ACHN (cell line): ENCODE data around the gene FAM171A1.

ENCODE experiments used
- DNase-seq: peaks from one replicate; pipeline ENCODE4 v3.0.0-alpha.2; 2015
- in situ Hi-C: cut with HindIII; loops from 2 replicates; pipeline ENCODE4 v1.10.0; 2017; ENCODE audit warnings: low sequenced_read_pairs, low pct_ligation_motif_present, low pct_unique_long_range_greater_than_20kb

The FAM171A1 gene

DNA sequence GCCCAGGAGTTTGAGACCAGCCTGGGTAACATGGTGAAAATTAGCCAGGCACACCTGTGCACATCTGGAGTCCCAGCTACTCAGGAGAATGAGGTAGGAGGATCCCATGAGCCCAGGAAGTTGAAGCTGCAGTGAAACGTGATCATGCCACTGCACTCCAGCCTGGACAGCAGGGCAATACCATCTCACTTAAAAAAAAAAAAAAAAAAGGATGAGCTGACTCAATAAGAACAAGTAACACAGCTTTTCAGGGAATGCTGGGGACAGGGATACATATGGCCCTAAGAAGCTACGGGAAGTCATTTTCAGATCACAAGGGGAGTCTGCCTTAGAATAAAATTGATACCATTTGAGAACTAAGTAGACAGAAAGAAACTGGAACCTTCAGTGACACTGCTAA, 41.7 kb downstream of the FAM171A1 start:
- no peak for DNase-seq
- in situ Hi-C loops = no loop called here

DNA sequence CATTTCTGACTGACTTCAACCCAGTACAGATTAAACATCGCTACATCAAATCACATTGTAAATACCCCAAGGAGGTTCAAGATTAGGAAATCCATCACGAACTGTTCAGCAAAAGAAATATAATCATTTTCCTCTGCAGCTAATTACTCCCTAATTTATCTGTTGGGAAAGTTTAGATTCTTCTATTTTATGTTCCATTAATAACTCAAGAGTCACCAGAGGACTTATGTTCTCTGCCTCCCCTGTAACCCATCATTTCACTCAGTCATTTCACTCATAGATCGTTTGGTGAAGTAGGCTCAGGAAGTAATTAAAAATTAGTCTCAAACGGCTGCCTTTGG, 45.2 kb downstream of the FAM171A1 start:
- in situ Hi-C loops = no loop called here
- no peak for DNase-seq

DNA sequence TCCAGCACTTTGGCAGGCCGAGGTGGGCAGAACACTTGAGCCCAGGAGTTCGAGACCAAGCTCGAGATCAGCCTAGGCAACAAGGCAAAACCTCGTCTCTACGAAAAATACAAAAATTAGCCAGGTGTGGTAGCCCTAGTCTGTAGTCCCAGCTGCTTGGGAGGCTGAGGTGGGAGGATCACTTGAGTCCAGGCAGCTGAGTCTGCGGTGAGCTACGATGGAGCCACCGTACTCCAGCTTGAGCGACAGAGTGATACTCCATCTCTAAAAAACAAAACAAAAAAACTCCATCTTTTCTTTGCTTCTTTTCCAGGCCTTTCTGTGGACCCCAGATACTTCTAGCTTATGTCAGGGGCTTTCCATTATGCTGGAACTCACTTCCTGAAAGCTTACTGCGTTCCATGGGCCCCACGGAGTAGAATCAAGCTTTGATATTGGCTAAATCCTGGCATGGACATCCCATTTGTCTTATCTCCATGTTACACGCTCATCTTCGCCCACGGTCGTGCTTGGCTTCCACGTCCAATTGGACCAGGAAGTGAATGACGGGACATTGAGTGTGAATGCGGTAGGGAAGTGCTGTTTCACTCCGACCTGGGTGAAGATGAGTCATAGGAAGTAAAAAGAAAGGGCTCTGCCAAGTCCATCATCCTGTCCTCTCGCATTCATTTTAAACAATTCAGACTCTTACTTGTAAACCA, 45.7 kb downstream of the FAM171A1 start:
- in situ Hi-C loops = no loop called here
- peak; percentile 60 for DNase-seq

GRCh38 chr10:15324611-15325010, 46.5 kb downstream of the FAM171A1 start:
- in situ Hi-C loops = no loop called here
- DNase-seq = no peak

DNA sequence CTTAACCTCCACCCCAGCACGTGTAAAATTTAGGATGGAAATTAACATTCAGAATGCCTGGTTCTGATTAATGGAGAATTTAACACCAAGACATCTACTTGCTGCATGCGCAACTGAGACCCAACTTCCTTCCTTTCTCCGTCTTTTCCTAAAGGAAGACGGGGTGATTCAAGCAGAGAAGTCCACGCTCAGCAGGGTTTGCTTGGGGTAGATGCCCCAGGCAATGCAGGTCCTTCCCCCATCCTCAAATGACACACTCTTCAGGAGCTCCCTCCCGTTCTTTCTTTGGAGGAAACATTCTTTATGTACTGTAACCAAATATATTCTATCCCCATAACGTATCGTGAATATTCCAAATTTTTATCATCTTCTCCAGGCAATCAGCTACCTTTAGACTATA, 47.0 kb downstream of the FAM171A1 start:
- no peak for DNase-seq
- in situ Hi-C loops = no loop called here

DNA sequence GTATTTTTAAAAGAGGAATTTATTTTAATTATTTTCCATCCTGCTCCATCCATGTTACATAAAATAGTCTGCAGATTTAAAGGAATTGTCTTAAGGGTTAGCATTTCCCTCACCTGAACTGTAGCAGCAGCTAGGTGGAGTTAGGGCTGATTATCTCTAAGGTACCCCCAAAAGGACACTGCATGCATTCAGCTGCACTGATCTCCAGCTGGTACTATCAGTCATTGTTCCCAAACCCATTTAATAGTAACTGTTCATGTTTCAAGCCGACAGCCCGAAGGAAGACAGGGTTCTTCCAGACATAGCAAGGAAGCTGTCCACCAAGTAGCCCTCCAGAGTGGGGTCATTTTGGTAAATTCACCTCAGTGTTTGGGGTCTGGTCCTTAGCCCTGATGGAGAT, 48.7 kb downstream of the FAM171A1 start:
- in situ Hi-C loops = no loop called here
- no peak for DNase-seq

- in situ Hi-C loops = no loop called here
- no peak for DNase-seq
Measured at GRCh38 chr10:15321431-15322341, 49.4 kb downstream of the FAM171A1 start.

DNA sequence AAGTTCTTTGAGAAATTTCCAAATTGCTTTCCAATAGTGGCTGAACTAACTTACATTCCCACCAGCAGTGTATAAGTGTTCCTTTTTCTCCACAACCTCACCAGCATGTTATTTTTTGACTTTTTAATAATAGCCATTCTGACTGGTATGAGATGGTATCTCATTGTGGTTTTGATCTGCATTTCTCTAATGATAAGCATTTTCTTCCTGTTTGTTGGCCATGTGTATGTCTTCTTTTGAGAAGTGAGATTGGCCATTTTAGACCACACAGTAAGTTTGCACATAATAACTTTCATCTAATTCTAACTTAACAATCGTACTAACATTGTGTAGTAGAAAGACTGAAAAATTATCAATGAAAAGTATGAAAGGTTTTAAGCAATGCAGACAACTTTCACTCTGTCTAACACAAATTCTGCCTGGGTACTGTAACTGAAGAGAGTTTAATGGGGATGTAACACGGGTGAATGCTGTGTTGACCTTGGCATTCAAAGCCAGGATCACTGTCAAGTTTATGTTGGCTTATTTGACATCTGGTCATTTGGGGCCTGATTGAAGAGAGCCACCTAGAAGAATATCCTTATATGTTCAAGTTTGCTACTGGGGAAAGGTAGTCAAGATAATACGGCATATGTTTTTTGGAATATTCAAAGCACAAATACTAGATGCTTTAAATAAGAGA, 50.4 kb downstream of the FAM171A1 start:
- no peak for DNase-seq
- in situ Hi-C loops = no loop called here

GRCh38 chr10:15320118-15320517, 51.0 kb downstream of the FAM171A1 start:
- in situ Hi-C loops = no loop called here
- DNase-seq = no peak

GRCh38 chr10:15316871-15317464, 54.1 kb downstream of the FAM171A1 start:
- in situ Hi-C loops = no loop called here
- no peak for DNase-seq

- DNase-seq = no peak
- in situ Hi-C loops = no loop called here
Measured at GRCh38 chr10:15316145-15316544, 54.9 kb downstream of the FAM171A1 start.

DNA sequence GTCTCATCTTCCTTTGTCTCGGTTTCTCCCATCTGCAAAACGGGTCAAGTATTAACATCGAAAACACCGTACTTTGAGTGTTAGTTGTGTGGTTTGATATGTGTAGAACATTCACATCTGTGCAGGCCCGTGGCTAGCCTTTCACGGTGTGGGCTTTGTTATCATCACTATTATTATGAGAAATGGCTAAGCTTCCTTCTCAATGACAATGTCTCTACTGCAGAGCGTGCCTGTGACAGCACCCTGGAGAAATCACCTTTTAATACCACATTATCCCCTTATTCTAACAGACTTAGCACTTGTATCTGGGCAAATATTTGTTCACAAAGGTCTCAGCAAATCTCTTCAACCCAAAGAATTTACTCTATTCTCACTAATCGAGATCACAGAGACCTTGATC, 55.8 kb downstream of the FAM171A1 start:
- DNase-seq = no peak
- in situ Hi-C loops = no loop called here

- in situ Hi-C loops = no loop called here
- DNase-seq = no peak
Measured at GRCh38 chr10:15314482-15315045, 56.5 kb downstream of the FAM171A1 start.

- in situ Hi-C loops = no loop called here
- no peak for DNase-seq
Measured at GRCh38 chr10:15313843-15314242, 57.2 kb downstream of the FAM171A1 start.

DNA sequence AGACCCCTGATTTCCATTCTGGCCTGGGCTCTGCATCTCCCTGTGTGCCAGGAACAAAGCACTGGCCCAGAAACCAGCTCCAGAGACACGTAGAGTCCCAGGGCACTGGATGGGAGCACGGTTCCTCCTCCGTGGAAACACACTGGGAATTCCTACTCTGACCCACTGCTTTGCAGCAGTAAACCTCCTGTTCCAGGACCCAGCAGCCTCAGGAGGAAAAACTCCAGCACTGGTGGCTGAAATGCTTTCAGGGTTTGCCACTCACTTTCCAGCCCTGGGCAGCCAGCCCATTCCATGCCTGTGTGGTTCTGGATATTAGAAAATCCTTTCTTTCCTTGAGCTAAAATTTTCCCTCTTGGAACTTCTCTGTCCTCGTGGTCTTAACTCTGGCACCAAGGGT, 58.0 kb downstream of the FAM171A1 start:
- in situ Hi-C loops = no loop called here
- DNase-seq = no peak

GRCh38 chr10:15311569-15312280, 59.4 kb downstream of the FAM171A1 start:
- DNase-seq = no peak
- in situ Hi-C loops = no loop called here

DNA sequence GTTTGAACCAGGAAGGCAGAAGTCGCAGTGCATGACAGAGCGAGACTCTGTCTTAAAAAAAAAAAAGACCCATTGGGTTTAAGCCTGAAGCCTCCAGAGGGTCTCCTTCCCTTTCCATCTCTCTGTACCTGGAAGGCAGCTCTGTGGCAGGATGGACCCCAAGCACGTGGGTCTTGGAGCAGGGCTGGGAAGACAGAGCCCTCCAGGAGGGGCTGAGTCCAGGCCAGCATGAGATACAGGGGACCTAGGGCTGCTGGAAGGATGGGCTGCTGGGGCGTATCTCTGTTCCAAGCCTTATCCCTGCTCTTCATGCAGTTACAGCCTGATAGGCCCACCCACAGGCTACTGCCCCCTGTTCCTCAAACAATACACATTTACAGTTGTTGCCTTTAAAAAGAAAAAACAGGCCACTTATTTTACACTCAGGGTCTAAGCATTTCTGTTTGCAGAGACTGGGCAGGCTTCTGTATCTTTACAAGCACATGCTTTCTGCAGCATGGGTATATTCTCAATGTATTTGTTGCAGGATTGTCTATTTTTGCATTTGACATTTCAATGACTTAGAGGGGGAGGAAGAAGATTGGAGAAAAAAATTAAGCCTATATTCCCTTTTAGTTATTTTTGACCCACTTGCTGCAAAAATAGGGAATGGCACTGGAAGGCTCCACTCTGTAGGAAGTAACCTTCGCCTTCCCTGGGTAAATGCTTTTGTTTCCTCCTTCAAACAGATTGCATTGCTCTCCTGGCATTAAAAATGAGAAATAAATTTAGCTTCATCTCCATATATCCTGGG, 60.1 kb downstream of the FAM171A1 start:
- in situ Hi-C loops = no loop called here
- no peak for DNase-seq

DNA sequence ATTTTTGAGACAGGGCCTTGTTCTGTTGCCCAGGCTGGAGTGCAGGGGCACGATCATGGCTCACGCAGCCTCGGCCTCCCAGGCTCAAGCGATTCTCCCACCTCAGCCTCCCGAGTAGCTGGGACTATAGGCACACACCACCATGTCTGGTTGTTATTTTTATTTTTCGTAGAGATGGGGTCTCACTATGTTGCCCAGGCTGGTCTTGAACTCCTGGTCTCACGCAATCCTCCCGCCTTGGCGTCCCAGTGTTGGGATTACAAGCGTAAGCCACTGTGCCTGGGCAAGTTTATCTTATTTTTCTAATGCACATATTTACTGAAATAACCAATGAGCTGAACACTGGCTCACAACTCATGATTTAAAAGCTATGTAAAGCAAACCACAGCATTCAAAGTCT, 61.9 kb downstream of the FAM171A1 start:
- no peak for DNase-seq
- in situ Hi-C loops = no loop called here
